Heart left ventricle (tissue), 16 donors: ENCODE measurements around the gene PCSK6. TPM values are rescaled to one million over a fixed set of nuclear protein-coding genes. Genes with fewer than 3 reads are reported as not detected.

ENCODE experiments used
- ATAC-seq, 4 donors: fragments of 200-7000 bp; cut with Tn5 transposase; one replicate each; pipeline ENCODE4 v1.9.1; 2020 to 2022; ENCODE audit warnings: moderate library complexity in 4 of 4, mild to moderate bottlenecking in 3 of 4, moderate number of reproducible peaks in 1 of 4
- DNase-seq, 5 donors: peaks; one replicate each; pipeline ENCODE4 v3.0.0-alpha.2; 2020
- H3K27ac ChIP-seq, 12 donors: fragments of 200-600 bp; sonication (generic) in 4 of 12; one replicate each; pipeline versions ENCODE4 v1.5.0 to v1.8.0; 2016 to 2022; ENCODE audit warnings: mild to moderate bottlenecking in 2 of 12
- H3K27me3 ChIP-seq, 9 donors: fragments of 200-600 bp; sonication (generic) in 2 of 9; one replicate each; pipeline versions ENCODE4 v1.5.1 to v1.8.0; 2016 to 2022; ENCODE audit warnings: mild to moderate bottlenecking in 3 of 9
- H3K36me3 ChIP-seq, 9 donors: fragments of 200-600 bp; sonication (generic) in 2 of 9; one replicate each; pipeline versions ENCODE4 v1.5.0 to v1.8.0; 2018 to 2022; ENCODE audit warnings: mild to moderate bottlenecking in 2 of 9
- H3K4me1 ChIP-seq, 12 donors: fragments of 200-600 bp; sonication (generic) in 4 of 12; one replicate each; pipeline versions ENCODE4 v1.5.0 to v1.8.0; 2016 to 2022; ENCODE audit warnings: mild to moderate bottlenecking in 3 of 12
- H3K4me3 ChIP-seq, 12 donors: fragments of 200-600 bp; sonication (generic) in 4 of 12; one replicate each; pipeline versions ENCODE4 v1.5.0 to v1.8.0; 2017 to 2022; ENCODE audit warnings: mild to moderate bottlenecking in 9 of 12, moderate library complexity in 4 of 12
- H3K9me3 ChIP-seq, 12 donors: fragments of 200-600 bp; sonication (generic) in 4 of 12; one replicate each; pipeline versions ENCODE4 v1.5.0 to v1.8.0; 2016 to 2022; ENCODE audit warnings: mild to moderate bottlenecking in 1 of 12
- CTCF ChIP-seq, 12 donors: fragments of 200-600 bp; sonication (generic) in 4 of 12; IDR thresholded peaks; one replicate each; pipeline versions ENCODE4 v1.5.0 to v1.8.0; 2018 to 2022; ENCODE audit warnings: antibody characterized with exemption in 12 of 12, mild to moderate bottlenecking in 5 of 12
- POLR2A ChIP-seq, 2 donors: fragments of 450-650 bp; IDR thresholded peaks; one replicate each; pipeline ENCODE4 v1.6.1; 2017; ENCODE audit warnings: antibody characterized with exemption in 2 of 2, mild to moderate bottlenecking in 2 of 2, moderate library complexity in 2 of 2
- WGBS, 4 donors: extraction: QIAGEN DNeasy Blood & Tissue Kit in 2 of 4; methylation state at CpG; one replicate each; pipeline versions ENCODE4 v1.1.5 to v1.1.7; 2013 to 2018; 5-methylcytosine and 5-hydroxymethylcytosine counted together
- intact Hi-C, 10 donors: fragments of 100-400 bp; cut with DNase I; formaldehyde crosslinking; loops; one replicate each; pipeline versions ENCODE4 v1.11.1 to v1.14.2; 2022
- polyA plus RNA-seq, 2 donors: library from polyadenylated mRNA; stranded (reverse); fragments of 200-250 nt; gene quantifications; one replicate each; pipeline ENCODE4 v1.2.3, GENCODE V29; 2013
- total RNA-seq, 9 donors: library from RNA; depleted of rRNA in 2 of 9; stranded (reverse); fragments of >200 nt in 2 of 9; fragmentation: NEBNext Ultra II Directional in 3 of 9; extraction: Animal tissue kit (Norgen Biotek cat#: 25700) in 3 of 9; gene quantifications; one replicate each; pipeline versions ENCODE4 v1.1.0 to v1.2.4, GENCODE V29; 2016 to 2023
- donor health status: ischemic (EF 13 %, LVEDD 7.1; RV severe dilation, severe dysfunction).
- donor health status: healthy with polysubstance abuse.
- donor health status: DM: no; HTN: yes; CAD: no.
- donor health status: DM: no; HTN: no; CAD: no.
- donor health status: ischemic (EF 25% LVEDD 6.9; RV normal size, moderate dysfunction).
- donor health status: ischemic (EF 25% LVEDD 5.7; RV mildly dilated, moderate dysfunction).
- donor health status: healthy.
- donor health status: DM: yes; HTN: yes; CAD: no.
- donor health status: ischemic (EF 35%, LVEDD 5.7; RV mildly dilated, moderate dysfunction).
- donor health status: nonischemic (EF 11% LVEDD 7.7; RV severe dilation, severe dysfunction).
- donor health status: DM: yes; HTN: yes; CAD: no.
- donor health status: PGD.
- donor health status: ischemic (EF 29% LVEDD 5.4; RV normal size, mild dysfunction).
- donor health status: nonischemic (EF 23%, LVEDD 6.1; RV moderate dilation, normal function).

PCSK6 gene
- total and polyA plus RNA-seq, 11 donors: 7.3 to 41.7 (median 22.3) TPM

DNA sequence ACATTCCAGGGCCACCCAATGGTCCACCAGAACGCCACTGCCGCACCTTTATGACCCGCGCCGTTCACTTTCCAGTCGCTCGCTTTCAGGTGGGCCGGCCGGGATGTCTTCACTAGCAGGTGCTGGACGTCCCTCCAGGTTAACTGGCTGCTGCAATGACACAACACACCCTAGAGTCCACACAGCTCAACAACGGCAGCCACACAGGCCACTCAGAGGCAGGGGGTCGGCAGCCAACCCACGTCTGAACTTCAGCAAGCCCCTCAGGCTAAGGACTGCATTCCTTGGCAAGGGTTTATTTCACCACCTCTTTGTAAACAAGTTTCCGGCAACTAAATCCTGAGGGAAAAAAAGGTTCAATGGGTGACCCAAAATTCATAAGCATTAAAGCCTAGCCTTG lies 105.2 kb downstream of the PCSK6 start:
- H3K9me3 ChIP-seq: no peaks in the 10 kb centered on the region
- H3K4me1 ChIP-seq: no peaks in the 10 kb centered on the region
- no peak for ATAC-seq
- no peak overlapping the region for H3K27ac ChIP-seq
- intact Hi-C loops: loop anchor here in 1 of 10 donors (10.0 kb wide), 1 partner anchor 51 kb away; no protein-coding TSS in a partner anchor
- no peak for TF ChIP-seq CTCF (IDR thresholded peaks at IDR 0.05)
- TF ChIP-seq POLR2A (IDR thresholded peaks at IDR 0.05): no peak
- no peak for DNase-seq
- 86 to 93% (median 87%) methylated on average over 14 of the region's 14 CpGs for WGBS, 4 donors
- H3K27me3 ChIP-seq: no peaks in the 10 kb centered on the region
- H3K4me3 ChIP-seq: no peak overlapping the region
- H3K36me3 ChIP-seq: peaks cover 0 to 52% (median 0%) of the 10 kb centered on the region in 9 donors

DNA sequence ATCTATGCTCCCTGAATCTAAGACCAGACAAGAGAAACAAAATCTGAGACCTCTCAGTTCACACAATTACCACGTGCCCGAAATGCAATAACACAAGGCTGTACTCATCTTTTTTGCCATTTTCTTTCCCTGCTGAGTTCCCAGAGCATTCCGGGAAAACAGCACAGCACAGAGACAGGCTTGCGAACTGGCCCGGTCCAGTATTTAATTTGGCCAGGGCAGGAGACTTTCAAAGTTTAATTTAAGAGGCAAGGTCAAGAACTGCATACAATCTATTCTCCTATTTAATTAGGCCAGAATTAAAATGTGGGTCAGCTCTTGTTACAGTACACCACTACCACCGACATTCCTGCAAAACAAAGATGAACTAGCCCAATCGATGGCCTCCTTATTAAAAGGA lies 107.0 kb downstream of the PCSK6 start:
- Histone ChIP-seq H3K27ac (no peak overlapping the region), H3K4me1 (no peaks in the 10 kb centered on the region), H3K27me3 (no peaks in the 10 kb centered on the region), H3K36me3 (peaks cover 0 to 37% (median 0%) of the 10 kb centered on the region in 9 donors), H3K9me3 (no peaks in the 10 kb centered on the region), H3K4me3 (no peak overlapping the region)
- WGBS, 4 donors: 72 to 86% (median 82%) methylated on average over 7 of the region's 7 CpGs
- intact Hi-C loops: loop anchor here in 1 of 10 donors (10.0 kb wide), 1 partner anchor 52 kb away; no protein-coding TSS in a partner anchor
- ATAC-seq (no peak), DNase-seq (no peak)
- TF ChIP-seq POLR2A (IDR thresholded peaks at IDR 0.05) (no peak), CTCF (IDR thresholded peaks at IDR 0.05) (no peak)

DNA sequence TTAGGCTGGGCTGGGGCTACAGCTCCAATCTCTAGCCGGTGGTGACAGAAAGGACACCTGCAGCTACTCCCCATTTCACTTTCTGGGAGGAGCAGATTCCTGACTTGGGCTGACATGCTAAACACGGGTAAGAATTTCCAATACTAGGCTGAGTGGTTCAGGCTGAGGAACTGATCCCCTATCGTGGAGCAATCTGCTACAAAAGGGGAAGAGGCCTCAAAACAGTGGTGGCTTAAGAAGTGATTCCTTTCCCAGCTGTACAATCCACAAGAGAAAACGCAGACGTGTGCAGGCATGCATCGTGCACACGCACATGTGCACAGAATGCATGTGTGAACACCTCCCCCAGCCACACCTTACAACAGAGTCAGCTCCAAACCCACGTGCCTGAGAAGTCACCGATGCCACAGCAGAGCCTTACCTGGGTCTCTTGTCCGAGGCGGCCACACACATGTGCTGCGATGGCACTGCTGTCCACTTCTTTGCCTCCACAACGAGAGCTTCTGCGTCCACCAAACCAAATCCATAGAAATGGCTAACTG lies 107.8 kb downstream of the PCSK6 start:
- Histone ChIP-seq H3K4me1 (no peaks in the 10 kb centered on the region), H3K27me3 (no peaks in the 10 kb centered on the region), H3K9me3 (no peaks in the 10 kb centered on the region), H3K27ac (no peak overlapping the region), H3K4me3 (no peak overlapping the region), H3K36me3 (peaks cover 0 to 33% (median 0%) of the 10 kb centered on the region in 9 donors)
- DNase-seq (no peak), ATAC-seq (no peak)
- no peak for TF ChIP-seq POLR2A (IDR thresholded peaks at IDR 0.05)
- no peak for TF ChIP-seq CTCF (IDR thresholded peaks at IDR 0.05)
- 74 to 86% (median 82%) methylated on average over 7 to 14 of the region's 14 CpGs for WGBS, 4 donors
- intact Hi-C loops: loop anchor here in 1 of 10 donors (10.0 kb wide), 1 partner anchor 53 kb away; no protein-coding TSS in a partner anchor

DNA sequence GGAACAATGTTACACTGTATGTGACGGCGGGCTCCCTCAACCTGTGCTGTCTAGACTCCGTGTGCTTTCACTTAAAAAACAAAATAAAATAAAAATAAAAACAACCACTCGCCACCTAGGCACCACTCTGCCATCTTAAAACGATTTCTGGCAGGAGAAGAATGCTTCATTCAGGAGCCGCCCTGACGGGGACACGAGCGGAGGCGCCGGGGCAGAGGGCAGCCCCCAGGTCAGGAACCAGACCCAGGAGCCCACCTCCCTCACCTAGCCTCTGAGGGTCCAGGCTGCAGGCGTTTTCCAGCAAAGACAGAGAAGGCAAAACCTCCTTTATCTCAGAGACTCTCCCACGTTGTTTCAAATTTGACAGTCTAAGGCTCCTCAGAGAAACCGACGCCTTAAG lies 109.4 kb downstream of the PCSK6 start:
- DNase-seq (no peak), ATAC-seq (no peak)
- Histone ChIP-seq H3K9me3 (no peaks in the 10 kb centered on the region), H3K4me3 (no peak overlapping the region), H3K27ac (no peak overlapping the region), H3K27me3 (no peaks in the 10 kb centered on the region), H3K4me1 (no peaks in the 10 kb centered on the region), H3K36me3 (peaks cover 0 to 26% (median 0%) of the 10 kb centered on the region in 9 donors)
- WGBS, 4 donors: 90 to 96% (median 92%) methylated on average over 15 of the region's 15 CpGs
- intact Hi-C loops: loop anchor here in 1 of 10 donors (10.0 kb wide), 1 partner anchor 55 kb away; no protein-coding TSS in a partner anchor
- TF ChIP-seq CTCF (IDR thresholded peaks at IDR 0.05): no peak
